GM21717 (cell line): ENCODE measurements around the gene OMP.

Experiments used
- ATAC-seq: cut with Tn5 transposase; IDR thresholded peaks from one replicate; pipeline ENCODE4 v1.9.1; 2021; ENCODE audit warnings: mild to moderate bottlenecking, moderate library complexity; ENCODE audit not compliant: unreplicated experiment

OMP gene

GRCh38 chr11:77068457-77069335 lies 33.9 kb upstream of the OMP start:
- no peak for ATAC-seq

DNA sequence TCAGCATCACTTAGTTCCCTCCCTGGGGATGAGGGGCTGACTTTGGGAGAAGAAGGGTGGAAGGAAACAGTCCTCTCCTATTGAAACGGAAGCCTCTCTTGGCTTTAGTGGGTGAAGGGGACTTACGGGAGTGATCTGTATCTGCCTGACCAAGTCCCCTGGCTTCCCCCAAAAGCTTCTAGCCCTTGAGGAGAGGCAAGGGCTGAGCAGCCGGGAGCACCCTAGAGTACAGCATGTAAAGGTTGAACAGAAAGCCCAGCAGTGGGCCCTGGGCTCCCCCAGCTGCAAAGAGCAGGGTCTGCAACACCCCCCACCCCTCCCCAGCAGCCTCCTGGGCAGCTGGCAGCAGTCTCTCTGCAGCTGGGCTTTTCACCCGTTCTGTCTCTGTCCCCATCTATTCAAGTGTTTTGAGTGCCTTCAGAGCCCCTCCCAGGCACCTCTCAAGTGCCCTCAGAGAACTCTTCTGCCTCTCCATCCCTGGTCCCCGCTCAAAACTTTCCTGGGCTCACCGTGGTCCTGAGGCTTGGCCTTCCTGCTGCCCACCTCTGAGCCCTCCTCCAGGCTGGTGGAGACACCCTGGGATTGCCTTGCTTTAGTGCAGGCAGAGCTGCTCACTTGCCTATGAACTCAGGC lies 33.2 kb upstream of the OMP start:
- ATAC-seq: no peak

- ATAC-seq: no peak
Observed at GRCh38 chr11:77069969-77070582, 32.6 kb upstream of the OMP start.

DNA sequence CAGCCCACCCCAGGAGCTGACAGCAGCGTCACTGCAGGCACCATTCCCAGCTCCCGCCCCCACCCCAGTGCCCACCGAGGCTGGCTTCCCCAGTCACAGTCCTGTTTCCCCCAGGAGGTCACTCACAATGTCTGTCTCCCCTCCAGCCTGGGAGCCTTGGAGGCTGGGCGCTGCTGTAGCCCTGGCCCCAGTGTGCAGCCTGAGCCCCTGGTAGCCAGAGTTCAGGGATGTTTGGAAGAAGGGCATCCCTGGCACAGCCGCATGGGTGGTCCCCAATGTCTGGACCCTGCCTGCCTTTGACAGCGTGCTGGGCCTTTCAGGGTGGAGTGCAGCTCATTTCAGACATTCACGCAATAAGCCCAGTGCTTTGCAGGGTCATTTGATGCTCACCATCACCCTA lies 31.6 kb upstream of the OMP start:
- no peak for ATAC-seq

GRCh38 chr11:77071671-77072605 lies 30.7 kb upstream of the OMP start:
- no peak for ATAC-seq

DNA sequence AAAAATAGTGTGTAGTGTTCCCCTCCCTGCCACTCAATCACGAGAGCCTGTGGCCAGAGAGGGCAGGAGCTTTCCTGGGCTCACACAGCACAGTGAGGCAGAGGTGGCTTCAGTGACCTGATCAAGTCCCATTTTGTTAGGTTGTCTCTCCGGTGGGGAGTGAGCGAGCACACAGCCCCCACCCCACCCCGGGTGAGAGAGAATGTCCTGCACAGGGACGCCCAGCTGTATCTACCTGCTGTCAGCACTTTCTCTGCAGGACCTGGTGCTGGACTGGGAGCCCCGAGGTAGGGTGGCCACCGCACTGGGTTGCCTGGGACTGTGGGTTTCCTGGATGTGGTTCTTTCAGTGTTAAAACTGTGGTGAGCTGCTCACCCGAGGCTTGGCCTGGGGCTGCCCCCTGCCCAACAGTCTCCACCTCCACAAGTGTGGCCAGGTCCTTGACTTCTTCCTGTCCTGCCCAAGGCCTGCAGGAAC lies 29.8 kb upstream of the OMP start:
- no peak for ATAC-seq

- no peak for ATAC-seq
Observed at GRCh38 chr11:77073328-77074001, 29.2 kb upstream of the OMP start.

GRCh38 chr11:77074205-77074604 lies 28.4 kb upstream of the OMP start:
- no peak for ATAC-seq

GRCh38 chr11:77074626-77075221 lies 27.9 kb upstream of the OMP start:
- ATAC-seq: no peak

DNA sequence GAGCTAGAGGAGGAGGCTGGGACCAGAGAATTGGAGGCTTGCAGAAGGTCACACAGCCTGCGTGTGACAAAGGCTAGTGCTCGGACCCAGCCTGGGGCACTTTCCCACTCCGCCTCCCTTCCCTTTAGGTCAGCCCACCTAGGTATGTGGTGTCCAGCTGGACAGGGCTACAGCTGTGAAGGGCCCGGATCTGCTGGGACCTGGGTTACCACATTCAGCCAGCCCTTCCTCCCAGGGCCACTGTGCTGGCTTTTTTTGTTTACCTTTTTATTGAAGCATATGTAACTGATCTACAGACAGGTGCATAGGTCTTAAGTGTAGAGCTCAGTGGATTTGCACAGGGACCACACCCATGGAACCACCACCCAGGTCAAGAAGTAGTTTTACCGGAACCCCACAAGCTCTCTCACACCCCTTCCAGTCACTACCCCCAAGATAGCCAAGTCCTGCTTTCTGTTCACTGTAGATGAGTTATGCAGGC lies 27.2 kb upstream of the OMP start:
- no peak for ATAC-seq

DNA sequence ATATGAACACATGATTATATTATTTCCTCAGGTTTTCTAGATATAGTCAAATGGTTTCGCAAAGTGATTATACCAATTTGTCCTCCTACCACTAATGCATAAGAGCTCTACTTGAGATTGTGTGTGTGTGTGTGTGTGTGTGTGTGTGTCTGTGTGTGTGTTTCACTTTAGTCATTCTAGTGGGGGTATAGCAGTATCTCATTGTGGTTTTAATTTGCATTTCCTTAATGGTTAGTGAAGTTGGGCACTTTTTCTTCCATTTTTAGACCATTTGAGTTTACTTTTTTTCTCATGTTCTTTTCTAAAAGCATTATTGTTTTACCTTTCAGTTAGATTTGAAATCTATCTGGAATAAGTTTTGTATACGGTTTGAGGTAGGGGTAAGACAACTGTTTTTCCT lies 23.0 kb upstream of the OMP start:
- ATAC-seq: no peak

DNA sequence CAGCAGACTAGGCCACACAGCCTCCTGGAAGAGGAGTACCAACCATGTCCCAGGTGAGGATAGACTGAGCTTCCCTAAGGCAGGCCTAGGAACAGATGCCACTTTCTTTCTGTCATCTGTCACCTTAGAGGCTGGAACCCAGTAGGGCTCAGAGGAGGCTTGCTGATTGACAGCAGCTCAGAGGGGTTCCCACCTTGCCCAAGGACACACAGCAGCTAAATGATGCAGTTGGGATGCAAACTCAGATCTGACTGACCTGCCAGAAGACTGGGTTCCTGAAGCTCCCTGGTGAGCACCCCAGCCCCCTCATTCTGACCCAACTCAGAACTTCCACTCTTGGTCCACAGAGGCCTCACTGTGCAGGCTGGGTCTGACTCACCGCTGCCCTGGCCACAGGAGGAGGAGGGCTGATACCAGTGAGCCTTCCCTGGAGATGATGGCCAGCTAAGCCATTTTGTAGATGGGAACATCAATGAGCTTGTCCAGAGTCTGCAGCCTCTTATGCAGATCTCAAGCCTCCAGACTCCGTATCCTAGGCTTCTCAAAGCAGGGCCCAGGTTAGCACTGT lies 21.9 kb upstream of the OMP start:
- no peak for ATAC-seq

GRCh38 chr11:77081381-77081851 lies 21.2 kb upstream of the OMP start:
- no peak for ATAC-seq

- ATAC-seq: no peak
Observed at GRCh38 chr11:77081976-77082836, 20.4 kb upstream of the OMP start.

- no peak for ATAC-seq
Observed at GRCh38 chr11:77082838-77083565, 19.6 kb upstream of the OMP start.

DNA sequence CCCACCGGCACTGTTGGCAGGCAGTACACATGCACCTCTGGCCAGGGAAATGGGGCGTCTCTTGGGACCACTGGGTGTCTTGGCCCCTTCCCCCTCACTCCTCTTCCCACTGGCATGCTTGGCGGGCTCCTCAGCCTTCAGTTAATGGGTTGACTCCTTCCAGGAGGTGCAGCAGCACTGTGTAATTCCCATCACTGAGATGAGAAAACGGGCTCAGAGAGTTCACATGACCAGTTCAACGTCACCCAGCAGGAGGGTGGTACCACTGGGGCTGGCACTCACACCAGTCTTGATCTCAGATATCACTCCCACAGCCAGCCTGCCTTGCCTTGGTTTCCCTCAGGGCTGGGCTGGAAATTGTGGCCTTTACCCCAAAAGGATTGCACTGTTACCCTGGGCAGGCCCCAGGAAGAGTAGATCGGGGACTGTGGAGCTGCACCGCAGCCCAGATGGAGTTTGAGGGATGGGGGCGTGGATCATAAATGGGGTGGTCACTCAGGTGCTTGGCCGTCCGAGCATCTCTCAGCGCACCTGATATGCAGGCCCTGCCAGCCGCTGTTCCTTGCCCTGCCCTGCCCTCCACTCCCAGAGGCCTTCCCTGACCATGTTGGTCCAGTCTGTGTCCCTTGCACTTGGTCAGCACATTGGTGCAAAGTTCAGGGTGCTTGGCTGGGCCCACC lies 18.9 kb upstream of the OMP start:
- ATAC-seq: no peak

DNA sequence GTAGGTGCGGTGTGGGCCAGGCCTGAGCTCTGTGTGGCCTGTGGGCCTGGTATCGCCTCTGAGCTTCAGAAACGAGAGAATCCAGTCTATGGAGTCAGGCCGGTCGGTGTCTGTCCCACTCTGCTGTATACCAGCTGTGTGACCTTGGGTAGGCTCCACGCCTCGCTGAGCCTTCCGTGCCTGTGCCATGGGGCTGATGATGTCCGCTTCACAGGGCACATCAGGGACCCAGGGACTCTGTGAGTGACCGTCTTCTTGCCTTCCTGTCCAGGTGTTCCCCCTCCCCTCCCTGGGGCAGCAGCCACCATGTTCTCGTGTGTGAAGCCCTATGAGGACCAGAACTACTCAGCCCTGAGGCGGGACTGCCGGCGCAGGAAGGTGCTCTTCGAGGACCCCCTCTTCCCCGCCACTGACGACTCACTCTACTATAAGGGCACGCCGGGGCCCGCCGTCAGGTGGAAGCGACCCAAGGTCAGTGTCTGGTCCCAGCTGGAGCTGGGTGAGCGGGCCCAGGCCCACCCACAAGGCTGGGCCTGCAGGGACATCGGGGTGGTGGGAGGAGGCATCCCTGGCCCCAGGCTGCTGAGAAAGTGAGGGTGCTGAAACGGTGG lies 18.0 kb upstream of the OMP start:
- no peak for ATAC-seq
